ENCODE measurements around the gene KCNJ6. TPM values are rescaled to one million over a fixed set of nuclear protein-coding genes. Genes with fewer than 3 reads are reported as not detected.

The KCNJ6 gene
- total RNA-seq, 2 donors from 2014 or later: not detected

- DNase-seq (ENCODE audit: low spot score): no peak
- intact Hi-C loops (cut with DNase I): loop anchor here in 1 of 2 donors (10.0 kb wide), 1 partner anchor 204 kb away; the partner anchor contains the start of gene DYRK1A
Measured at GRCh38 chr21:37568916-37569315, 347.3 kb downstream of the KCNJ6 start.

GRCh38 chr21:37568415-37568814 lies 347.8 kb downstream of the KCNJ6 start:
- DNase-seq (ENCODE audit: low spot score): no peak
- intact Hi-C loops (cut with DNase I): loop anchor here in 1 of 2 donors (10.0 kb wide), 1 partner anchor 204 kb away; the partner anchor contains the start of gene DYRK1A

- intact Hi-C loops (cut with DNase I): loop anchor here in 1 of 2 donors (10.0 kb wide), 1 partner anchor 202 kb away; the partner anchor contains the start of gene DYRK1A
- DNase-seq (ENCODE audit: low spot score): no peak
Measured at GRCh38 chr21:37566790-37567615, 349.3 kb downstream of the KCNJ6 start.

- intact Hi-C loops (cut with DNase I): loop anchor here in 1 of 2 donors (10.0 kb wide), 1 partner anchor 201 kb away; the partner anchor contains the start of gene DYRK1A
- no peak for DNase-seq (ENCODE audit: low spot score)
Measured at GRCh38 chr21:37565530-37566223, 350.6 kb downstream of the KCNJ6 start.

GRCh38 chr21:37564924-37565529 lies 351.2 kb downstream of the KCNJ6 start:
- DNase-seq (ENCODE audit: low spot score): no peak
- intact Hi-C loops (cut with DNase I): loop anchor here in 1 of 2 donors (10.0 kb wide), 1 partner anchor 200 kb away; the partner anchor contains the start of gene DYRK1A

- DNase-seq (ENCODE audit: low spot score): peak; percentile 95
- intact Hi-C loops (cut with DNase I): loop anchor here in 1 of 2 donors (10.0 kb wide), 1 partner anchor 200 kb away; the partner anchor contains the start of gene DYRK1A
Measured at GRCh38 chr21:37564341-37564923, 351.8 kb downstream of the KCNJ6 start.

GRCh38 chr21:37563641-37564340 lies 352.5 kb downstream of the KCNJ6 start:
- DNase-seq (ENCODE audit: low spot score): peak; percentile 98
- intact Hi-C loops (cut with DNase I): loop anchor here in 1 of 2 donors (10.0 kb wide), 1 partner anchor 199 kb away; the partner anchor contains the start of gene DYRK1A

- DNase-seq (ENCODE audit: low spot score): no peak
- intact Hi-C loops (cut with DNase I): loop anchor here in 1 of 2 donors (10.0 kb wide), 1 partner anchor 198 kb away; the partner anchor contains the start of gene DYRK1A
Measured at GRCh38 chr21:37562920-37563640, 353.2 kb downstream of the KCNJ6 start.

- intact Hi-C loops (cut with DNase I): loop anchor here in 1 of 2 donors (10.0 kb wide), 1 partner anchor 197 kb away; the partner anchor contains the start of gene DYRK1A
Measured at GRCh38 chr21:37561941-37562919, 354.0 kb downstream of the KCNJ6 start.

GRCh38 chr21:37561506-37561905 lies 354.8 kb downstream of the KCNJ6 start:
- DNase-seq (ENCODE audit: low spot score): no peak
- intact Hi-C loops (cut with DNase I): loop anchor here in 1 of 2 donors (10.0 kb wide), 1 partner anchor 197 kb away; the partner anchor contains the start of gene DYRK1A

More at GRCh38 chr21:37561941-37562919, 354.0 kb downstream of the KCNJ6 start:
- DNase-seq (ENCODE audit: low spot score): no peak

GRCh38 chr21:37560385-37560784 lies 355.9 kb downstream of the KCNJ6 start:
- intact Hi-C loops (cut with DNase I): loop anchor here in 1 of 2 donors (10.0 kb wide), 1 partner anchor 196 kb away; the partner anchor contains the start of gene DYRK1A
- DNase-seq (ENCODE audit: low spot score): no peak

- DNase-seq (ENCODE audit: low spot score): no peak
- intact Hi-C loops (cut with DNase I): no loop called here
Measured at GRCh38 chr21:37558676-37559211, 357.5 kb downstream of the KCNJ6 start.

All from posterior vena cava (tissue), 2 donors.